GM08714 (cell line): Measurements from ENCODE around the gene MRPS12.
"Not testable (repeated sequence)": the region's sequence is repeated elsewhere in the genome, so short reads cannot be mapped to it uniquely, and the experiment has no call there.

Experiments
- H3K4me3 ChIP-seq: fragments of 200-500 bp; sonication (Bioruptor generic); 2 replicates; pipeline ENCODE4 v1.5.1; 2014; ENCODE audit warnings: mild to moderate bottlenecking, low read length, inconsistent platforms
- ZNF274 ChIP-seq: IDR thresholded peaks from 2 replicates; pipeline ENCODE4 v1.6.1; 2012; ENCODE audit warnings: mild to moderate bottlenecking, low read depth, low read length

Gene MRPS12

GRCh38 chr19:38930776-38931520 is at the start of gene MRPS12:
TSS of gene MRPS12 (plus strand) at chr19:38930944. CDS start at chr19:38931295, 351 bp downstream.
- TF ChIP-seq ZNF274 = no peak
- H3K4me3 ChIP-seq = peak within 1 kb of the TSS; percentile 86

- TF ChIP-seq ZNF274 = no peak
- H3K4me3 ChIP-seq = no peak overlapping the region
These were observed 47.5 kb upstream of the MRPS12 start for GRCh38 chr19:38883286-38883685.

GRCh38 chr19:38884691-38885090 is 46.1 kb upstream of the MRPS12 start:
- H3K4me3 ChIP-seq = not testable (repeated sequence)

DNA sequence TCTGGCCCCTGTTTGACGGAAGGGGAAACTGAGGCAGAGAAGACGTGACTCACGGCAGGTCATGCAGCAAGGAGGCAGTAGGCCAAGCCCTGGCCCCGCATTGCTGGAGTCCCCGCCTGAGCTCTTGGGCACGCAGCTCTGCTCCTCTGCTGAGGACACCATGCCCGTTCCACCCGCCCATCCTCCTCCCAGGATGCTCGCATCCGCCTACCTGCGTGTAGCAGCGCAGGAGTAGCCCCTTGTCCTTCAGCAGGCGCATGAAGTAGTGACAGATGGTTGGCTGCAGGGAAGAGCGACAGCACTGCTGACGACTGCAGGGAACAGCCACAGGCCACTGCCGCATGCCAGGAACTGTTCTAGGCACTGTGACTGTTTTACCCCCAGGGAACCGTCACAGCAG is 41.9 kb upstream of the MRPS12 start:
- H3K4me3 ChIP-seq = no peak overlapping the region

DNA sequence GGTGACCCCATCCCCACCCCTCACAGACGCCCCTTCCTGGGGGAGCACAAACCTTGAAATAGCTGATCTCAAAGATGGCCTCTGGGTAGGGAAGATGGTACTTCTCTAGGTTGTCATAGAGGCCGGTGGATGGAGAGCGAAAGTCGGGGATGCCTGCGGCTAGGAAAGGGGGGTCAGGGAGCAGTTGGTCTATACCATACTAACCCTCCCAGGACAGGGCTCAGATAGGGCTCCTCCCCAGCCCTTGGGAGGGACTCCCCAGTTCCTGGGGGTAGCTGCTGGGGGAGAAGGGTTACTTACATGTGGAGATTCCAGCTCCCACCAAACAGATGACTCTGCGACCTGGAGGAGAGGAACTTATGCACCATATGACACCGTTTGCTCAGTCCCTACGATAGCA is 40.9 kb upstream of the MRPS12 start:
- no peak for TF ChIP-seq ZNF274
- no peak overlapping the region for H3K4me3 ChIP-seq

More for the DNA sequence above, 41.9 kb upstream of the MRPS12 start:
- no peak for TF ChIP-seq ZNF274

GRCh38 chr19:38890686-38891085 is 40.1 kb upstream of the MRPS12 start:
- no peak for TF ChIP-seq ZNF274
- H3K4me3 ChIP-seq = no peak overlapping the region

GRCh38 chr19:38891771-38892170 is 39.0 kb upstream of the MRPS12 start:
- TF ChIP-seq ZNF274 = no peak
- H3K4me3 ChIP-seq = no peak overlapping the region

- no peak for TF ChIP-seq ZNF274
These were observed 37.9 kb upstream of the MRPS12 start for GRCh38 chr19:38892841-38893240.

DNA sequence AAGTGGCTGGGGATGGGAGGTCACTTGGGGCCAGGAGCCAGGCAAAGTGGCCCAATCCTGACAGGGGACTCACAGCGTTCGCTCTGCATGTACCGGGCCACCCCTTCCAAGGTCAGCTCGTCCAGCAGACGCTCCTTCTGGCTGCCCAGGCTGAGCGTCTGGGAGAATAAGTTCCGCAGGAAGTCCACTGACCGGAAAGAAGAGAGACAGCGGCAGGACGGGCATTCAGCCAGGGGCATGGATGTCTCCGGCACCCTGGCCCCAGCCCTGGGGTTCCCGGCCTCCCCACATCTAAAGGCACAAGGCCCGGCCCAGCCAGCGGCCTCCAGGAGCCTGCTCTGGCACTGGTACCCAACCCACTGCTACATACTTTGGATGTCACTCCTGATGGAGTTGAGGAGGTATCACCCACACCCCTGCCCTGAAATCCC is 37.4 kb upstream of the MRPS12 start:
- no peak for TF ChIP-seq ZNF274
- no peak overlapping the region for H3K4me3 ChIP-seq

More at GRCh38 chr19:38892841-38893240, 37.9 kb upstream of the MRPS12 start:
- H3K4me3 ChIP-seq = no peak overlapping the region

- H3K4me3 ChIP-seq = no peak overlapping the region
- no peak for TF ChIP-seq ZNF274
These were observed 35.8 kb upstream of the MRPS12 start for GRCh38 chr19:38894968-38895367.

DNA sequence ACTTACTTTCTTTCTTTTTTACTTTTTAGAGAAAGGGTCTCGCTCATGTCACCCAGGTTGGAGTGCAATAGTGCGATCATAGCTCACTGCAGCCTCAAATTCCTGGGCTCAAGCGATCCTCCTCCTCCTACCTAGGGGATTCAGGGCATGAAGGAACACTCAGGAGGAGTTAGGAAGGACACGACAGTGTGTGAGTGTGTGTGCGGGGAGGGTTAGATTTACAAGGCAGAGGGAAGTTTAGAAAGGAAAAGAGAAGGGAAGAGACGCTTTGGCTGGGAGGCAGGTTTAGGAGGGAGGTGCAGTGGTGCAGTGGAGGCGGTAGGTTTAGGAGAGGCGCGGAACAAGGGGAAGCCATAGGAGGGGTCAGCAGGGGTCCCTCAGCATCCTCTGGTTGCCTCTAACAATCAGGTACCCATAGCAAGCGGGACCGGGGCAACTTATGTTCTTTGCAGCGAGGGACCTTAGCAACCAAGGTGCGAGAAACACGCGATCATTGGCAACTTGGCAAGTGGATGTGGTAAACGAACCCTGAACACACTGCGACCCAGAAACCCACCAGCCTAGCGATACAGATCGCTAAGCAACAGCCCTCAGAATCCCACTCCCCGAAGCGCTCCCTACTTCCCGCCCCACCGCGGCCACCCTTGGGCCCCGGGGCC is 31.8 kb upstream of the MRPS12 start:
- TF ChIP-seq ZNF274 = no peak
- peak overlapping the region; percentile 80 for H3K4me3 ChIP-seq

DNA sequence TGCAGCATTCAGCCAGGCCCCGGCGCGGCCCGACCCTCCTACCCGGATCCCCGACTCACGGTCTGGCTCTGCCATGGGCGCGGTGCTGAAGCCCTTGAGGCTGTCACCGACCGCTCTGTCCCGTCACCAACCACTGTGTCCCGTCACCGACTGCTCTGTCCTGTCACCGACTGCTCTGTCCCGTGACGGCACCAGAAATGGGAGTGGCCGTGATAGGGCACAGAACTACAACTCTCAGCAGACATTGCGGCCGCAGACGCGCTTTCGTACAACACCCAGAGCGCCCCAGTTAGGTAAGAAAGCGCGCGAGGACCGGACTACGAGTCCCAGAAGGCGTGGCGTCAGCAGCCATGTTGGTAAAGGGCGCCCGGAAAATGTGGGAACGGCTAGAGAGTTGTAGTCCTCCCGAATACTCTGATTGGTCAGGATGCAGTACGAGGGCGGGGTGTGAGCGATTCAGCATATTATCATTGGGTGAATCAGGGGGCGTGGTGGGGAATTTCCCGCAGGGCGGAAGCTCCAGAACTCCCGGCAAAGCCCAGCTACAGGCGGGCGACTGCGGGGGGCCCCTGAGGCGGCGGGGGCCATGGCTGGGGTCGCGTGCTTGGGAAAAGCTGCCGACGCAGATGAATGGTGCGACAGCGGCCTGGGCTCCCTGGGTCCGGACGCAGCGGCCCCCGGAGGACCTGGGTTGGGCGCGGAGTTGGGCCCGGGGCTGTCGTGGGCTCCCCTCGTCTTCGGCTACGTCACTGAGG is 31.1 kb upstream of the MRPS12 start, which contains the start of the genes NFKBIB and SIRT2:
Gene NFKBIB (plus strand): TSS at position 523 of the 755 bp plus-strand sequence. CDS start 64 bp downstream, at position 587.
Gene SIRT2 (minus strand): TSS at position 172 of the 755 bp plus-strand sequence. CDS start 97 bp downstream, at position 75.
- no peak for TF ChIP-seq ZNF274
- H3K4me3 ChIP-seq = peak within 1 kb of the TSS; percentile 91

- no peak for TF ChIP-seq ZNF274
- peak overlapping the region; percentile 91 for H3K4me3 ChIP-seq
These were observed 30.5 kb upstream of the MRPS12 start for GRCh38 chr19:38900202-38900629.

DNA sequence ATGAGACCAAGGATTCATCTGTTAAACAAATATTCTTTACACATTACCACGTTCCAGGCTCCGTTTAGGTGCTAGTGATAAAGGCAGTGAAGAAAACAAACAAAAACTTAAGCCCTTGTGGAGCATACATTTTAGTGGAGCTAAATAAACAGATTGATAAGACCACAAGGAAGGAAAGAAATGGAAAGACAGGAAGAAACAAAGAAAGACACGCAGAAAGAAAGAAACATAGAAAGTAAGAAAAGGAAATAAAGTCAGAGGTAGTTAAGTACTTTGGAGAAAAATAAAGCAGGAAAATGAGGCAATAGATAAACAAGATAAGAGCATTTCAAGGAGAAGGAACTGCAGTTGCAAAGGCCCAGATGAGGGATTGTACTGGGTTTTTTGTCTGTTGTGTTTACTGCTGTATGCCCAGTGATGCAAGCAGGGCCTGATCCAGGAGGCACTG is 30.0 kb upstream of the MRPS12 start:
- no peak for TF ChIP-seq ZNF274
- peak overlapping the region; percentile 91; the same call in 1 of the 2 replicates for H3K4me3 ChIP-seq
